DOHH2 (cell line): ENCODE data around the gene EBF3.

ENCODE experiments used
- H3F3A ChIP-seq: fragments of 200-600 bp; sonication (generic), shearing (Covaris generic); 2 replicates; pipeline ENCODE4 v1.6.0; 2016; ENCODE audit warnings: antibody characterized with exemption, mild to moderate bottlenecking; ENCODE audit not compliant: control insufficient read depth, insufficient read depth
- H3K27ac ChIP-seq: fragments of 200-600 bp; sonication (generic); 2 replicates; pipeline ENCODE4 v1.5.1; 2014; ENCODE audit warnings: low read depth, mild to moderate bottlenecking, low read length, moderate library complexity
- H3K27me3 ChIP-seq: fragments of 200-600 bp; sonication (generic); 2 replicates; pipeline ENCODE4 v1.6.1; 2014; ENCODE audit warnings: mild to moderate bottlenecking, low read length, mixed read lengths; ENCODE audit not compliant: control insufficient read depth
- H3K36me3 ChIP-seq: fragments of 200-600 bp; sonication (generic); 2 replicates; pipeline ENCODE4 v1.6.1; 2014; ENCODE audit warnings: mild to moderate bottlenecking, low read length, moderate library complexity, mixed read lengths; ENCODE audit not compliant: control insufficient read depth
- H3K4me1 ChIP-seq: fragments of 200-600 bp; sonication (generic); 2 replicates; pipeline ENCODE4 v1.6.1; 2014; ENCODE audit warnings: mild to moderate bottlenecking, low read length, mixed read lengths; ENCODE audit not compliant: control insufficient read depth
- H3K4me2 ChIP-seq: fragments of 200-600 bp; sonication (generic); 2 replicates; pipeline ENCODE4 v1.6.0; 2014; ENCODE audit warnings: mild to moderate bottlenecking, low read length, moderate library complexity
- H3K4me3 ChIP-seq: fragments of 200-600 bp; sonication (generic); 2 replicates; pipeline ENCODE4 v1.5.1; 2014; ENCODE audit warnings: mild to moderate bottlenecking, low read length, mixed read lengths
- H3K79me2 ChIP-seq: fragments of 200-600 bp; sonication (generic); 2 replicates; pipeline ENCODE4 v1.6.1; 2014; ENCODE audit warnings: mild to moderate bottlenecking, low read length, mixed read lengths; ENCODE audit not compliant: control insufficient read depth
- H3K9me2 ChIP-seq: fragments of 200-600 bp; sonication (generic); replicated peaks from 2 replicates; pipeline ENCODE4 v1.6.1; 2014; ENCODE audit warnings: mild to moderate bottlenecking, low read length, mixed read lengths; ENCODE audit not compliant: control insufficient read depth
- H3K9me3 ChIP-seq: fragments of 200-600 bp; sonication (generic); 2 replicates; pipeline ENCODE4 v1.6.1; 2014; ENCODE audit warnings: antibody characterized with exemption, low read length, mixed read lengths; ENCODE audit not compliant: control insufficient read depth, insufficient read depth
- H4K20me1 ChIP-seq: fragments of 200-600 bp; sonication (generic); 2 replicates; pipeline ENCODE4 v1.6.0; 2014; ENCODE audit warnings: low read depth, mild to moderate bottlenecking, antibody characterized with exemption, low read length, moderate library complexity; ENCODE audit not compliant: control insufficient read depth, insufficient read depth
- CTCF ChIP-seq: fragments of 200-600 bp; sonication (generic); IDR thresholded peaks from one replicate; pipeline ENCODE4 v1.5.1; 2014; ENCODE audit warnings: antibody characterized with exemption, mild to moderate bottlenecking, low read depth, low read length; ENCODE audit not compliant: poor library complexity, severe bottlenecking
- EZH2phosphoT487 ChIP-seq: fragments of 200-600 bp; sonication (generic); IDR thresholded peaks from 2 replicates; pipeline ENCODE4 v1.6.1; 2017; ENCODE audit warnings: borderline replicate concordance, mild to moderate bottlenecking, antibody characterized with exemption, low read length, moderate library complexity, mixed read lengths

Gene EBF3

GRCh38 chr10:129839285-129840195, 124.5 kb downstream of the EBF3 start:
- H3K4me3 ChIP-seq: no peak overlapping the region
- no peaks in the 10 kb centered on the region for H3F3A ChIP-seq
- no peaks in the 10 kb centered on the region for H3K4me1 ChIP-seq
- H3K36me3 ChIP-seq: no peaks in the 10 kb centered on the region
- H3K9me2 ChIP-seq: no peaks in the 10 kb centered on the region
- TF ChIP-seq CTCF: no peak
- TF ChIP-seq EZH2phosphoT487: no peak
- no peaks in the 10 kb centered on the region for H3K27me3 ChIP-seq
- H3K27ac ChIP-seq: no peak overlapping the region
- no peaks in the 10 kb centered on the region for H4K20me1 ChIP-seq
- no peaks in the 10 kb centered on the region for H3K79me2 ChIP-seq
- no peaks in the 10 kb centered on the region for H3K9me3 ChIP-seq
- no peak overlapping the region for H3K4me2 ChIP-seq

- TF ChIP-seq EZH2phosphoT487 (no peak), CTCF (no peak)
- H3K4me2 ChIP-seq: no peak overlapping the region
- no peaks in the 10 kb centered on the region for H3K79me2 ChIP-seq
- no peaks in the 10 kb centered on the region for H3K36me3 ChIP-seq
- H4K20me1 ChIP-seq: no peaks in the 10 kb centered on the region
- H3K9me3 ChIP-seq: no peaks in the 10 kb centered on the region
- H3K4me1 ChIP-seq: no peaks in the 10 kb centered on the region
- H3K27ac ChIP-seq: no peak overlapping the region
- H3K9me2 ChIP-seq: no peaks in the 10 kb centered on the region
- H3F3A ChIP-seq: no peaks in the 10 kb centered on the region
- H3K27me3 ChIP-seq: no peaks in the 10 kb centered on the region
- H3K4me3 ChIP-seq: no peak overlapping the region
Measured at GRCh38 chr10:129838794-129839193, 125.3 kb downstream of the EBF3 start.

- Histone ChIP-seq H3K4me1 (no peaks in the 10 kb centered on the region), H3K27me3 (no peaks in the 10 kb centered on the region), H3K4me2 (no peak overlapping the region), H3K9me3 (no peaks in the 10 kb centered on the region), H4K20me1 (no peaks in the 10 kb centered on the region), H3K27ac (no peak overlapping the region), H3F3A (no peaks in the 10 kb centered on the region), H3K9me2 (no peaks in the 10 kb centered on the region), H3K36me3 (no peaks in the 10 kb centered on the region), H3K79me2 (no peaks in the 10 kb centered on the region), H3K4me3 (no peak overlapping the region)
- TF ChIP-seq EZH2phosphoT487: no peak
- TF ChIP-seq CTCF: no peak
Measured at GRCh38 chr10:129837909-129838582, 126.0 kb downstream of the EBF3 start.
